NCI-H2029 treated with DMSO at 0.1 percent for 48 hours (cell line): ENCODE results near the gene CLSTN1.
"Not testable (repeated sequence)": the region's sequence is repeated elsewhere in the genome, so short reads cannot be mapped to it uniquely, and the experiment has no call there.

ENCODE experiments used
- DNase-seq: peaks from one replicate; lab custom pipeline; 2025; lab: John Stamatoyannopoulos, UW

Gene CLSTN1

GRCh38 chr1:9761855-9762254 is 61.9 kb downstream of the CLSTN1 start:
- DNase-seq = no peak

GRCh38 chr1:9760824-9761223 is 62.9 kb downstream of the CLSTN1 start:
- DNase-seq = no peak

DNA sequence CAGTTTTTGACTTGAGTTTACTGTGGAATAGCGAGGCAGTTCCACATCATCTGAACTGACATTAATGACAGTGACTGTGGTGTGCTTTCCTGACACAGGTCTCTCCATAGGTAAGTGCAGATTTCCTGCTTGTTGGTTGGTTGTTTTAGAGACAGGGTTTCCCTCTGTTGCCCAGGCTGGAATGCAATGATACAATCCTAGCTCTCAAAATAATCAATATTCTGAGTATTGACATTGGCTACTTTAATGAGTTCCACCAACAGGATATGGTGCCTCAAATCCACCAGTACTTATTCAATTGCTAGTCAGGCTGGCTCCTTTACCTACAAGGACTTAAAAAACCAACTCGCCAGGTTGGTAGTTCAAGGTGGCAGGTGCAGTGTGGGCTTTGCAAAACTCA is 63.8 kb downstream of the CLSTN1 start:
- DNase-seq = peak; percentile 25

GRCh38 chr1:9758559-9759121 is 65.1 kb downstream of the CLSTN1 start:
- DNase-seq = no peak

GRCh38 chr1:9755441-9755995 is 68.2 kb downstream of the CLSTN1 start:
- DNase-seq = no peak

GRCh38 chr1:9753121-9753531 is 70.6 kb downstream of the CLSTN1 start:
- DNase-seq = no peak

- no peak for DNase-seq
Measured at GRCh38 chr1:9751971-9752370, 71.8 kb downstream of the CLSTN1 start.

DNA sequence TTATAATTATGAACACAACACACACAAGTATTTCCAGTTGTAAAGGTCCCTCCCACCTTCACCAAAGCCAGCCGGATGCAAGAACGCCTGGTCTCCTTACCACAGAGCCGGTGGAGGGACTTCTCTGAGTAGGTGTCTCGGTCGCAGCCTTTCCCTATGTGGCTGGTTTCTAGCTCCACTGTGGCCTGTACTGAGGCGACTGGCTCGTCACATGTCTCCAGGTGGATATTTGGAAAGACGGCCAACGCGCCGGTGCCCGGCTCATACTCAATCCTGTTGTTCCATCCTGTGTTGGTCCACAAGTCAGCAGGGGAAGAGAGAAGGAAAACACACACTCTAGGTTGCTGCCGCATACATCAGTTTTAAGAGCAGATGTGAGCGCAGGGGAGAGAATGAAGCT is 74.4 kb downstream of the CLSTN1 start:
- no peak for DNase-seq

GRCh38 chr1:9748391-9748790 is 75.4 kb downstream of the CLSTN1 start:
- not testable (repeated sequence) for DNase-seq

GRCh38 chr1:9746651-9747050 is 77.1 kb downstream of the CLSTN1 start:
- DNase-seq = peak; percentile 59

DNA sequence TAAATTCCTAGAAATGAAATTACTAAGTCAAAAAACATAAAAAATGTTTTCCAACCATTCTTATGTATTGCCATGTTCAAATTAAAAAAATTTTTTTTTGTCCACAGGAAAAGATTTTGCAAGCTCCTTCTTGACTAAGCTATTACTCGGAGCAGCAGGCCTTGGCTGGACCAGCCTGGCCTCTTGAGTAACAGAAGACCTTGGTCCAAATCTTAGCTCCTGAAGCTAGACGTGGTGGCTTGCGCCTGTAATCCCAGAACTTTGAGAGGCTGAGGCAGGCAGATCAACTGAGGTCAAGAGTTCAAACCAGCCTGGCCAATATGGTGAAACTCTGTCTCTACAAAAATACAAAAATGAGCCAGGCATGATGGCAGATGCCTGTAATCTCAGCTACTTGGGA is 77.6 kb downstream of the CLSTN1 start:
- DNase-seq = no peak

GRCh38 chr1:9744106-9744799 is 79.5 kb downstream of the CLSTN1 start:
- no peak for DNase-seq

GRCh38 chr1:9737671-9738070 is 86.1 kb downstream of the CLSTN1 start:
- no peak for DNase-seq

- no peak for DNase-seq
Measured at GRCh38 chr1:9737057-9737456, 86.7 kb downstream of the CLSTN1 start.

DNA sequence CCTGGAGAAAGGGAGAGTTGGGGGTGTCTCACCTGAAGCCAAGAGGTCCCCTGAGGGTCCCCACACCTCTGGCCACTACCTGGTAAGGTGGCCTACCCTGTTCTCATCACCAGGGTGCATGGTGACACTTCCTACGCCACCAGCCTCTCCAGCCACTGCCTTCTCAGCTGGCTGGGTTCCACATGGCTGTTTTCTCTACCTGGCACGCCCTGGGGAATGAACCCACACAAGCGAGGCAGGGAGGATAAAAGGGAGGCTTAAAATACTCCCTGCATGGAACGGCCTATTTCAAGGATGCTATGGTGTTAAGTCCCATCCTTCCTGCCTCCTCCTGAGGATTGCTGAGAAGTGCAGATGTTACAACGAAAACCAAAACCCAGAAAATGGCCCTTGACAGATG is 87.5 kb downstream of the CLSTN1 start:
- no peak for DNase-seq

GRCh38 chr1:9735800-9736199 is 88.0 kb downstream of the CLSTN1 start:
- no peak for DNase-seq

- DNase-seq = no peak
Measured at GRCh38 chr1:9733160-9733789, 90.5 kb downstream of the CLSTN1 start.

- DNase-seq = no peak
Measured at GRCh38 chr1:9732123-9732971, 91.4 kb downstream of the CLSTN1 start.

GRCh38 chr1:9731561-9731960 is 92.2 kb downstream of the CLSTN1 start:
- DNase-seq = no peak

GRCh38 chr1:9731051-9731537 is 92.7 kb downstream of the CLSTN1 start:
- no peak for DNase-seq

- DNase-seq = no peak
Measured at GRCh38 chr1:9730096-9730901, 93.5 kb downstream of the CLSTN1 start.
